ENCODE data around the gene DMD. TPM values are rescaled to one million over a fixed set of nuclear protein-coding genes. Genes with fewer than 3 reads are reported as not detected.

Gene DMD
- total and polyA plus RNA-seq, 2 of the 8 experiments (the other 6 are each of a cell fraction or from before 2014, with no cell fraction given): 4.8 to 7.4 TPM

GRCh38 chrX:32447640-32448039, 763.7 kb downstream of the DMD start:
- H2BK15ac ChIP-seq (ENCODE audit: low read length): no peak overlapping the region
- POLR2A ChIA-PET (ENCODE audit: partially characterized antibody): no interaction called here
- no peak overlapping the region for H2AFZ ChIP-seq (ENCODE audit: low read length)
- no peak overlapping the region for H4K8ac ChIP-seq (ENCODE audit: extremely low read depth, insufficient read depth, low read length)
- H3K4me2 ChIP-seq (ENCODE audit: insufficient read depth in 1 of 2, low read depth in 2 of 2, low read length in 2 of 2): no peak overlapping the region
- H3K4ac ChIP-seq (replicated peaks; ENCODE audit: insufficient read length, low read depth, low read length): no peak overlapping the region
- H3K56ac ChIP-seq (replicated peaks; ENCODE audit: insufficient read length, low read depth, low read length): no peak overlapping the region
- H3K9ac ChIP-seq (replicated peaks in 1 of 4; ENCODE audit: extremely low read depth in 1 of 4, low read depth in 3 of 4, low read length in 3 of 4): no peak overlapping the region
- H2BK120ac ChIP-seq (replicated peaks; ENCODE audit: low read depth, low read length): no peak overlapping the region
- no peak overlapping the region for H4K91ac ChIP-seq (replicated peaks; ENCODE audit: insufficient read length, low read length)
- H3K36me3 ChIP-seq (ENCODE audit: control insufficient read depth in 2 of 4, insufficient read depth in 4 of 4, low read length in 3 of 4): no peaks in the 10 kb centered on the region
- no peak overlapping the region for H3K18ac ChIP-seq (ENCODE audit: extremely low read depth, low read length)
- WGBS, 2 experiments (ENCODE audit: extremely low coverage in 1 of 2, insufficient coverage in 1 of 2, insufficient read length in 1 of 2, insufficient replicate concordance in 2 of 2, low coverage in 1 of 2, low lambda C conversion rate in 2 of 2, missing lambda C conversion rate in 1 of 2): 100% methylated on average over 1 of the region's 1 CpG; no CpG with 5 or more reads in 1 of the 2 experiments
- no peak for FAIRE-seq
- no peak for TF ChIP-seq TAF1 (IDR thresholded peaks at IDR 0.05; ENCODE audit: low read depth, low read length)
- H2BK20ac ChIP-seq (ENCODE audit: low read length): no peak overlapping the region
- no peaks in the 10 kb centered on the region for H3K27me3 ChIP-seq (replicated peaks in 1 of 4; ENCODE audit: control insufficient read depth in 3 of 4, extremely low read depth in 1 of 4, insufficient read depth in 3 of 4, low read length in 3 of 4)
- H2BK12ac ChIP-seq (ENCODE audit: low read depth, low read length): no peak overlapping the region
- no peaks in the 10 kb centered on the region for H3K9me3 ChIP-seq (ENCODE audit: insufficient read depth in 2 of 2, low read depth in 1 of 2, low read length in 1 of 2)
- no peak for DNase-seq (ENCODE audit: low read depth in 1 of 2, low spot score in 2 of 2)
- CTCF ChIA-PET (ENCODE audit: partially characterized antibody): interaction anchor here (1.0 kb wide), 1 partner anchor 10 kb away, joined by 3 read pairs; no protein-coding TSS in a partner anchor
- H3K23ac ChIP-seq (ENCODE audit: insufficient read length): no peak overlapping the region
- H4K20me1 ChIP-seq (replicated peaks in 1 of 2; ENCODE audit: control insufficient read depth in 1 of 2, insufficient read depth in 2 of 2, low read length in 2 of 2): no peaks in the 10 kb centered on the region
- H3K4me3 ChIP-seq (ENCODE audit: extremely low read depth in 1 of 4, insufficient read depth in 2 of 4, low read depth in 3 of 4, low read length in 4 of 4): no peak overlapping the region
- H2AK5ac ChIP-seq (ENCODE audit: low read depth, low read length): no peak overlapping the region
- no peak overlapping the region for H3K27ac ChIP-seq (ENCODE audit: low read depth, low read length)
- H4K5ac ChIP-seq (ENCODE audit: insufficient read length, low read depth, low read length): no peak overlapping the region
- no peak overlapping the region for H2BK5ac ChIP-seq (ENCODE audit: low read depth, low read length)
- no peaks in the 10 kb centered on the region for H3K79me2 ChIP-seq (ENCODE audit: control insufficient read depth in 1 of 2, insufficient read depth in 2 of 2, low read length in 2 of 2)
- no peaks in the 10 kb centered on the region for H3K4me1 ChIP-seq (replicated peaks in 1 of 4; ENCODE audit: control insufficient read depth in 3 of 4, insufficient read depth in 4 of 4, low read length in 3 of 4)
- no peak overlapping the region for H3K14ac ChIP-seq (ENCODE audit: insufficient read length)
- no peaks in the 10 kb centered on the region for H3K23me2 ChIP-seq (ENCODE audit: low read depth, low read length)
- no peaks in the 10 kb centered on the region for H3K79me1 ChIP-seq (ENCODE audit: low read depth, low read length)

All from H1 (cell line).